GM18861 (cell line): ENCODE data around the gene ATP5IF1.

Experiments used
- ATAC-seq: cut with Tn5 transposase; IDR thresholded peaks from one replicate; pipeline ENCODE4 v1.9.1; 2021; ENCODE audit not compliant: unreplicated experiment

The ATP5IF1 gene

DNA sequence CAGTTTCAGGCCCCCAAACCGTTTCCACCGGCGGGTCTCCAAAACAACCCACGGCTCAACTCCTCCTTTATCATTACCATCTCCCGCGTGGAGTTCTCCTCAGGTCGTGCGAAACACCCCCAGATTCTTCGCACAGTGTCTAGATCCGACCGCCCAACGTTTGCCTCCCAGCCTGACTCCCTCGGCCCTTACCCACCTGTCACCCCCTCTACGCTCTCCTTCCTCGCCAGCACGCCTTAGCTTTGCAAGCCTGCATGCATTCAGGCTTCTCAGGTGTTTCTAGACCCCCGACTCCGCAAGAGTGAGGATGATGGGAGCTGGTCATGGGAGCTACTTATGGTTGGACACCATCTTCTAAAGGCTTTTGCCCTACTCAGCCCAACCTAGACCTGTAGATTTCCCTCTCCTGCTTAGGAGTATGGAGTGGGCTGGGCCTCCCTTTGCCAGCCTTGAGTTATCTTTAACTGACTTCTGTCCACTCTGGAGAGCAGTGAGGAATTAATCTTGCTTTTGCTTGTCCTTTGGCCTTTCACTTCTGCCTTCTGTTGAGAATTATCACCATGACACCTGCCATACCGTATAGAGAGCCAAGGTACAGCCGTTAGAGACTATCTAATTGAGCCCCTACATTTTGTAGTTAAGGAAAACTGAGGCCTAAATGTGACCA lies 865 bp downstream of the ATP5IF1 start:
- no peak for ATAC-seq

DNA sequence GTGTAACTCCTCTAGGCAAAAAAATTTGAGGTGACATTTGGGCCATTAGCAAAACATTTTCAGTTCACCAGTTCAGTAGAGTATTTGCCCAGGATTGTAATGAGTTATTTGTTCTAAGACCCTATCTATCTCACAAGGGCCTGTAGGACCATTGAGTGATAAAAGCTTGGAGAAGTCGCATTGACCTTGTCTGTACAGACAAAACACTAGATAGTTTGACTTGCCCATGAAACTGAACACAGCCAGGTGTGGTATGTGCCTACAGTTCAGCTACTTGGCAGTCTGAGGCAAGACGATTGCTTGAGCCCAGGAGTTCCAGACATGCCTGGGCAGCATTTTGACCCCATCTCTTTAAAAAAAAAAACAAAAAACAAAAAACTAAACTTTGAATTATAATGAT lies 3.1 kb downstream of the ATP5IF1 start:
- ATAC-seq = no peak

DNA sequence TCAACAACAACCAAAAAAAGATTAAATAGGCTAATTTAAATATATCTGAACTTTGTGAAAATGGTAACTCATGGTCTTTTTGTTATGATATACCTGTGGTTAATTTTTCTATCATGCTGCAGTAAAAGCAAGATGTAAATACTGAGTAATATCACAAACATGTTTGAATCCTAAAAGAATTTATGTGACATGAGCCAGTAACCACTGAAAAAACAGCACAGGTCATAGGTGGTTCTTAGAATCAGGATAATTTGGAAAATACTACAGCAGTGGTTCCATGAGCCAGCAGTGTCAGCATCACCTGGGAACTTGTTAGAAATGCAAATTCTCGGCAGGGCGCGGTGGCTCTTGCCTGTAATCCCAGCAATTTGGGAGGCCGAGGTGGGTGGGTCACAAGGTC lies 4.1 kb downstream of the ATP5IF1 start:
- no peak for ATAC-seq

DNA sequence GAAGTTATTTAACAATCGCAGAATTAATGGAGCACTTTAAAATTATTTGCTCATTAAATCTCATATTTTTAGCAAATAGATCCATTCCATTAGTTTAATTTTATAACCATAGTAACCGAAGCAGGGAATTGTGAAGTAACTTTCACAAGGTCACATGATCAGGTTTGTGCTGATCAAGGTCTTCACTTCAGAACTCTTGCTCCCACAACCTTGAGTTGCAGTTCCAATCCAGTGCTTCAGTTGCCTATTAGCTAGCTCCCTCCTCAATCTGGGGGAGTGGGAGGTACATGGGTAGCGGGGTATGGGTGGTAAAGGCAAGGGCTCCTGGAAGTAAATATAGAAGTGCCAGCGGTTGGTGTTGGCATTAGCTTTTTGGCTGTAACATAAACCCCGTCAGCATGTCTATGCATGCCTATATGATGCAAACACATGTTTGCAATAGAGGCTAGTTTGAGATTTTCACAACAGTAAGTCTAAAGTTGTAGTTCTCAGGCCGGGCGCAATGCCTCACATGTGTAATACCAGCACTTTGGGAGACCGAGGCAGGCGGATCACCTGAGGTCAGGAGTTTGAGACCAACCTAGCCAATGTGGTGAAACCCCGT lies 5.8 kb downstream of the ATP5IF1 start:
- ATAC-seq = no peak

DNA sequence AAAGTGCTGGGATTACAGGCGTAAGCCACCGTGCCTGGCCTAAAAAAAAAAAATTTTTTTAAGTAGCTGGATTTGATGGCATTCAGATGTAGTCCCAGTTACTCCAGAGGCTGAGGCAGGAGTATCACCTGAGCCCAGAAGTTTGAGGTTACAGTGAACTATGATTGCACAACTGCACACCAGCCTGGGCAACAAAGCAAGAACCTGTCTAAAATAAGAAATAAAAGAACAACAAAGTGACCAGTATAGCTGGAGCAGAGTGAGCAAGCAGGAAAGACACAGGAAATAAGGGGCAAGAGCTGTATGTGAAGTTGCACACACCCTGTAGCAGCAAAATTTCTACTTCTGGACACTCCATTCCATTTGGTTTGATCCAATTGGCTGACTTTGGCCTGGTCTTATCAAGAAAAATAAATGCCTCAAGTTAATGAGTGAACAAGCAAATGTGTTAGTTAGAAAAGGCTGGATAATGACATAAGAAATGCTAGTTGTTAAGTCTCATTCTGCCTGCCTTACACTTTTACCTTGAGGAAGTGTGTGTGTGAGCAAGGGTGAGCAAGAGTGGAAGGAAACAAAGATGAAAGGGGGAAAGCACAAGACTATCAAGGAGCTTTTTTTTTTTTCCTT lies 7.9 kb downstream of the ATP5IF1 start:
- ATAC-seq = no peak

DNA sequence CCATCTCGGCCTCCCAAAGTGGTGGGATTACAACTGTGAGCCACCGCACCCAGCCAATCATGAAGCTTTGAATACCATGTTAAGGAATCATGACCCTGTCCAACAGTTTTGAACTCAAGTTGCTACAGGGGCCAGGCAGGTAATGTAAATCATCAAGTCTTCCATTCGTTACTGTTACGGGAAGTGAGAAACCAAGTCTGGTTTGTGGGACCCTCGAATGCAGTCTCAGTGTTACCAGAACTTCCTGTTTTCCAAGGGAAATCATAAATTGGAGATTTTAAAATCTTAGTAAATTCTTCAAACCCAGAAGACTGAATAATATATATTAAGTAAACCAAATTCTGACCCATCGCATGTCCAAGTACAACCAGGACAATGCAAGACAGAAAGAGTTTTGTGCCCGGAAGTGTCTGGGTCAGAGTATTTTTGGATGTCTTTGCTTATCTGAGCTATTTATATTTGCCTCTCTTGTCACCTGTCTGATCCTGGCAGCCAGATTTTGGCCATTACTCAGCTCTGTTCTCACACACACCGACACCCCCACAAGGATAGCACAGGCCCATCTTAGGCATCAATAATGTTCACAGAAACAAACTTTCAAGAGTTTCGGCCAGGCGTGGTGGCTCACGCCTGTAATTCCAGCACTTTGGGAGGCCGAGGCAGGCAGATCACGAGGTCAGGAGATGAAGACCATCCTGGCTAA lies 8.8 kb downstream of the ATP5IF1 start:
- ATAC-seq = no peak

DNA sequence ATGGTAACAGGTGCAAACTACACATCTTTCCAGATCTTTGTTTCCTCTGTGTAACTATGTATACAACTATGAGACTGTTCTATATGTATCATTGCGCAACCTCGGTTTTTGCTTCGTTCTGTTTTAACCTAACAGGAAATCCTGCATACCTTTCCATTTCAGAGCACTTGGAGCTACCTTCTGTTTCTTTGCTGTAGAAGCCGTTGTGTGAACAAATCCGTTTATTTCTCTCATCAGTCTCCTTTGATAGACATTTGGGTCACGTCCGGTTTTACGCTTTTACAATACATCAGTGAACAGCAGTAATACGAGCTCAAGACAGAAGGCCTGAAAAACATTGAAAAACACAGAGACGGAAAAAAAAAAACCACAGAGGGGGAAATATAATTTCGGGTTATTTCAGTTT lies 10.5 kb downstream of the ATP5IF1 start:
- ATAC-seq = no peak

DNA sequence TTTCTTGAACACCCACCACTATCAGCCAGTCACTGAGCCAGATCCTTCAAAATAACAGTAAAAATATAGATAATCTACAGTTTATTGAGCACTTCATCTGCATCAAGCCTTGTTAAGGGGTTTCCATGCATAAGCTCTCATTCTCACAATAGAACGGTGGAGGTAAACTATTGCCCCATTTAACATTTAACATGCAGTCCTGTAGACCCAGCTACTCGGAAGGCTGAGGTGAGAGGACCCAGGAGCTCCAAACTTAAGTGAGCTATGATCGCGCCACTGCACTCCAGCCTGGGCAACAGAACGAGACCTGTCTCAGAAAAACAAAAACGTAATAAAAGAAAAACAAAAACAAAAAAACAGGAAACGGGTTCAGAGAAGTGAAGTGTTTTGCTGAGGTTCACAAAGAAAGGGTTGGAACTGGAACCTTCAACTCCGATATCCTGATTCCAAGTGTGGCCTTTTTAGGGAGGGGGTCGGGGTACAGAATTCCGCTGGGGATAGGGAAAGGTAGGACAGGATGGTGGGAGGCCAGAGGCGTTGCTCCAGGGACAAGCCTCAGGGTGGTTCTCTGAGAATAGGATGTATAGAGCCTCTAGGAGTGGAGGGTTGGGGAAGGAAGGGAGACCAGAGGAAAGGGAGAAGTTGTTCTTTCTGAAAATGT lies 11.8 kb downstream of the ATP5IF1 start:
- no peak for ATAC-seq

DNA sequence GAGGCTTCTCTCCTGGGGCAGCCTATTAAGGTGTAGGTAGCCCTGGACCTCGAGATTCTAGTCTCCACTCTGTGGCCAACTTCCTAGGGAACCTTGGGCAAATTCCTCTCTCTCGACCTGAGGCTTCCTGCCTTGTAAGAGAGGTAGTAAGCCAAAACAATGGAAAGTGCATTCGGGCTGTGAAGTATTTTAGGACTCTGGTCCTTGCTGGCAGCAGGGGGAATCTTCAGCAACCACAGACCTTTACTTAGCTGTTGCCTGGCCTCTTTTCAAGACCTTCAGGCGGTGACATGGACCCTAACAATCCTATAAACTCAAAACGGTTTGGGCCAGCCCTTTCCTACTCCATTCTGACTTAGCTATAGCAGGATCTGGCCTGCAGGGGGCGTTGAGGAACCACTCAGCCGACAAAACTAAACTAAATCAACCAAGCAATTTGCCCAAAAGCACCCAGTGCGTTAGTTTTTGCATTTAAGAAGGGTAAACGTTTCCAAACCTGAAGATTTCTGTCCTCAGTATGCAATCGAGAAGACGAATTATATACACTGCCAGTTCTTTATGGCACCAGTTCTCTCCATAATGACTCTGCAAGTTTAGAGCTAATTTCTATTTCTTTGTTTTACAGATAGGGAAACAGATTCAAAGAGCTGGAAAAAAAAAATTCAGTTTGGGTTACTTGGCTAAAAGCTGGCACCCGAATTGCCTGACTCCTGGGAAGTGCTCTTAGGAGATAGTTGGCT lies 12.5 kb downstream of the ATP5IF1 start:
- no peak for ATAC-seq

DNA sequence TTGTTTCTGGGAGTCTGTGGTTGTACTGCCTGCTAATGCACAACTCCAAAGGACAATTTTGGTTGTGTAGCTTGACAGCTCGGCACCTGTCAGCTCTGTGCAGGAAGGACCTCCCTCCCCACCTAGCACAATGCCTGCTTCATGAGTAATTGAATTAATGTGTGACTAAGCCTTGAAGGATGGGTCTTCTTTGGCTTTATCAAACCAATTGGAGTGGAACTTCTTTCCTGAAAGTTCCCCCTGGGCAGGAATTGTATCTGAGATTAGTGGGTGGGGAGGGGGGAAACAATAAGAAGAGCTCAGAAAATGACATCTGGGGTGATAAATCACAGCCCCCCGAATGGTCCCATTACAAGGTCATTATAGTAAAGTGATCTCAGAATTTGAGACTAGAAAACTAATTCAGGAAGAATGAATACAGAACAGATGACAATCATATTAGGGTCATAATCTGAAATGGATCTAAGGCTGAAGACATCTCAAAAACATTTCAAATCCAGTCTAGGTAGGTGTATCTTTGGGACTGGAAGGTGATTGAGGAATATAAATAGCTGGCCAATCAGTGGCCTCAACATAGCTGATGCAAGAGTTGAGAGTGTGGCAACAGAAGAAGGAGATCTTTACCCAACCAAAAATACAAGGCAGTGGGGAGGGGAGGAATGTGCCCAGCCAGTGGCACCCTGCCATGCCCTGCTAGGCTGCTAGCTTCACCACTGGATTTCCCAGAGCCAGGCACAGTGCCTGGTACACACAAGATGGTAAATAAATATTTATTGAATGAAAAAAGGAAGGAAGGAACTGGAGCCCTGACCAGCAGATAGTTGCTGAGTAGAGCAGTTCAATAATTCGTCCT lies 13.3 kb downstream of the ATP5IF1 start:
- no peak for ATAC-seq

DNA sequence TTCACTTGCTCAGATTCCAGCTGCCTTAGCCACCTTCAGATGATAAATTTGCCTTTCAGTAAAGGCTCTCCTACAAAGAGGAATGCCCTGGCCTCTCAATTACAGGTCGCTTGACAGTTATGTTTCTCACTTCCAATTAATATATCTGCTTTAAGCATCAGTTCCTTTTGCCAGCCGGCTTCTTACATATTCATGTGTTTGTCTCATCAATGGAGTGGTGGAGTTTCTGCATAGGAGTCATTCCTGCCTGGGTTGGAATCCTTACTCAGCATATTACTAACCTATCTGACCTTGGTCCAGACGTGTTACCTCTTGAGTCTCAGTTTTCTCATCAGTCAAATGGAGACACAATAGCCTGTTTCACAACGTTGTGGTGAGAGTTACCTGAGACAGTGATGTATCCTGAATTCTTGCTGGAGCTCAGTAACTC lies 14.0 kb downstream of the ATP5IF1 start:
- ATAC-seq = no peak

DNA sequence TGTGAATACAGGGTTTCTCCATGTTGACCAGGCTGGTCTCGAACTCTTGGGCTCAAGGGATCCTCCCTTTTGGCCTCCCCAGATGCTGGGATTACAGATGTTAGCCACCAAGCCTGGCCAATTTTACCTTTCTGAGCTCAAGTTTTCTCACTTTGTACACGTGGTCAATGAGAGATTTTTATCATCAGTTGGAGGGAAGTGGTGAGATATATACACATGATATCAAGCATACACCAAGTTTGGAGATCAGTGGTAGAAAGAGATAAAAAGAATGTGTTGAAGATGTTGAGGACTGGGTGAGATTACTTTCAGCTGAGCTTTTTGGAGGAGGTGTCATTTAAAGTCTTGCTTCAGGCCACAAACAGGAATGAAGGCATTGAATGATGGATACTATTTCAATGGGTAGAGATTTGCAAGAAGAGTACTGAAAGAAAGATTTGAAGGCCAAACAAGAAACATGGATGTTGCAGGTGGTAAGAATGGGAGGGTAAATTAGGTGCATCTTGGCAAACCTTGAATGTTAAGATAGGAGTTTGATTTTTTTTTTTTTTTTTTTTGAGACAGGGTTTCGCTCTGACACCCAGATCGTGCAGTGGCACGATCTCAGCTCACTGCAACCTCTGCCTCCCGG lies 20.4 kb downstream of the ATP5IF1 start:
- ATAC-seq = no peak

DNA sequence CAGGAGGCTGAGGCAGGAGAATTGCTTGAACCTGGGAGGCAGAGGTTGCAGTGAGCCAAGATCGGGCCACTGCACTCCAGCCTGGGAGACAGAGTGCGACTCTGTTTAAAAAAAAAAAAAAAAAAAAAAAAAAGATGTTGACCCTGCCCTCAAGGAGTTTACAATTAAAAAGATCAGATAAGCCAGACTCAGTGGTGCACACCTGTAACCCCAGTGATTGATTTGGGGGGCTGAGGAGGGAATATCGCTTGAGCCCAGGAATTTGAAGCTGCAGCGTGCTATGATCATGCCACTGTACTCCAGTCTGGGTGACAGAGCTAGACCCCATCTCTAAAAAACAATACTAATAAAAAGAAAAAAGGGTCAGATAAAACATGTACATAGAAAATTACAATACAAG lies 21.8 kb downstream of the ATP5IF1 start:
- ATAC-seq = no peak

DNA sequence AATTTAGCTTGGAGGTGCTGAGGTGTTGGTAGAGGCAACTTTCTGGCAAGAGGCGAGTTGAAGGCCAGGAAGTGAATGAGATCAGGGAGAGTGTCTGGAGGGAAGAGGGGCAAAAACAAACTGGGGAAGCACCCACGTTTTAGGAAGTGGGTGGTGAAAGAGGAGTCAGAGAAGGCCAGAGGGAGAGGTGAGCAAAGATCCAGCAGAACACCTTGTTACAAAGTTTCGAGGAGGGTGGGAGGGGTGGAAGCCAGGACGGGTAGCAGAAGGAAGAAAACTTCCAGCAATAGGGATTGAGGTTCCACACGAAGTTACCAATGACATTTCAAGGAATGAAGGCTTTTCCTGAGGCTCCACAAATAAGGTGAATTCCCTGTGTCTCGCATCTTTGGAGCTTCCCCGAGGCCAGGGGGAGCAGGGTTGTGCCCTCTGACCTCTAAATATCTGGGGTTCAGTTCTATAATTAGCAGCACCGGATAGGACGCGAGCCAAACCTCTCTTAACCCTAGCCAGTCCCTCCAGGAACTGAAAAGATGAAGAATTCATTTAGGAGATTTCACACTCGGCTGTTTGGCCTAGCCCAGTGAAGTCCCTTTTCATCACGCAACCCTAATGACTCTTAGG lies 22.8 kb downstream of the ATP5IF1 start:
- ATAC-seq = no peak

DNA sequence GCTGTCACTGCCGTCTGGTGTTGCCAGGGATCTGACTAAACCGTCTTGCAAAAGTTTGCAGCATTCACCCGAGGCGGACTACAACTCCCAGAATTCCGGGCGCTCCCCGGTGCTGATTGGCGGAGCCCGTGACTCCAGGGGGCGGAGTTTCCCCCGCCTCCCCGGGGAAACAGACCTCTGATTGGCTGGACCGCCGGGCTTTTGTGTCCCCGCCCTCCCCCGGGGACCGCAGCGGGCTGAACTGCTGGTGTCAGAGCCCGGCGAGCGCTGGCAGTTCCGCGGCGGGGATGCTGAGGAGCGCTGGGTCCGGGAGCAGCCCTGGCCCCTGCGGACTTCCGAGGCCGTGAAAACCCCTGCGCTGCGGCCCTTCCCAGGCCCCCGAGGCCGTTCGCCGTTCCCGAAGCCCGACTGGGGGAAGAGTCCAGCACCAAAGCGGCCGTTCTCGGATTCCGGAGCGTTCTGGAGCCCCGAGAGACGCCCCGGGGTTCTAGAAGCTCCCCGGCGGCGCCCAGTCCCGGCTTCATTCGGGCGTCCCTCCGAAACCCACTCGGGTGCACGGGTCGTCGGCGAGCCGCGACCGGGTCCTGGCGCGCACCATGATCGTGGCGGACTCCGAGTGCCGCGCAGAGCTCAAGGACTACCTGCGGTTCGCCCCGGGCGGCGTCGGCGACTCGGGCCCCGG lies 23.5 kb downstream of the ATP5IF1 start, which contains the start of gene SESN2:
Gene SESN2, plus strand, starts transcription at position 267 of the 682 bp plus-strand sequence. Its CDS starts 330 bp downstream, at position 597.
- ATAC-seq = peak; percentile 90

DNA sequence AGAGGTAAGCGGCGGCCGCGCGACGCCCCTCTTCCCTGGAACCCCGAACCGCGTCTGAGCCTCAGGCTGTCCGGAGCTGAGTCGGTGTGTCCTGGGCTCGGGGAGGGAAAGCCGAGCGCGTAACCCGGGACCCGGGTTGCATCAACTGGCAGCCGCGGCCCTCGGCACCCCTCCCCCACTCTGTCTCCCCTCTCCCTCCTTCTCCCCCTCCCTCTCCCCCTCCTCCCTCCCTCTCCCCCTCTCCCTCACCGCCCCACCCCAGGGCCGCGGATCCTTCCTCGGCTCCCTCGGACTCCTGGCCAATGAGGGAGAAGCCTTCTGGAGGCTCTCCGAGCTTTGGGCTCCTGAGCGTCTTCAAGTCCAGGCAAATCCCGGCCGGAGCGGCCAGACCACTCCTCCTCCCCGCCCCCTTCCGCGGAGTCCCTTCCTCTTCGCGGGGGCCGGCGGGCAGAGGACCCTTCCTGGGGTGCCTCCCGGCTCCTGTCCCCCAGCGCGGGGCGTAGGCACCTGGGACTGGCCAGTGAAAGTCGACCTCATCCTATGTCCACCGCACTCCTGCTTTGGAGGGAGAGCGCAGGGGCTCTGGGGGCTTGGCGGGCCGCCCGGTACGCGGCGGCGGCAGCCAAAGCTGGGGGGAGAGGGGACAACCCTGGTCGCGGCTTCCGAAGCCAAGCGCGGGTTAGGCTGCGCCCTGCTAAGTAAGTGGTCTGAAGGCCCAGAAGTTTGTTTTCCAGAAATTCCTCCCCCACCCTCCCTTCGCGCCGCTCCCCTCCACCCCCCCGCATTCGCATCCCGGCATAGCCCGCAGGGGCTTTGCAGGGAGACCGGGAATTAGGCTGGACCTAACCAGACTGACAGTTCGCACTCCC lies 24.2 kb downstream of the ATP5IF1 start:
- ATAC-seq = no peak

DNA sequence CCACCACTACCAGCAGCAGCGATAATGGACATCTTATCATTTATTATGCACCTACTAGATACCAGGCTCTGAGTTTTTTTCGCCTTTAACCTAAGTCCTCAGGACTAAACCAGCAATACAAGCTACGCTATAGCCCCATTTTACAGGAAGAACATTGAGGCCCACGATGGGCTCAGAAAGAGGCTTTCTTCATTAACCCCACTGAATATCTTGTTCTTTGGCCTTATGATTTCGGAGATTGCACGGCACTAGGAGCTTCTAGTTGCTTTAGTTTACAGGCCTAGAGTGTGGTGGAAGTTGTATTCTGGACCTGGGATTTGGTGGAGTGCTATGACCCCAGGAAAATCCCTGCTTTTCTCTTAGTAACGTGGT lies 24.9 kb downstream of the ATP5IF1 start:
- ATAC-seq = no peak
